Measurements from ENCODE around the gene LRRC8E.

- no peak for TF ChIP-seq CTCF (IDR thresholded peaks at IDR 0.05 in 2 of 3, conservative IDR thresholded peaks at IDR 0.05 in 1 of 3; ENCODE audit: borderline replicate concordance in 1 of 3, insufficient read depth in 1 of 3, low read depth in 2 of 3, low read length in 2 of 3)
- no peak for TF ChIP-seq CEBPB (IDR thresholded peaks at IDR 0.05; ENCODE audit: low read depth)
- TF ChIP-seq EZH2 (IDR thresholded peaks at IDR 0.05) = no peak
- TF ChIP-seq REST (IDR thresholded peaks at IDR 0.05; ENCODE audit: low read depth) = no peak
- TF ChIP-seq MAX (IDR thresholded peaks at IDR 0.05) = no peak
- no peak for TF ChIP-seq TCF7L2 (IDR thresholded peaks at IDR 0.05; ENCODE audit: borderline replicate concordance, extremely low read depth, insufficient read depth, insufficient read length)
- no peak for TF ChIP-seq YY1 (IDR thresholded peaks at IDR 0.05; ENCODE audit: extremely low read depth, insufficient replicate concordance, low read depth, low read length)
- TF ChIP-seq ZBTB33 (IDR thresholded peaks at IDR 0.05; ENCODE audit: extremely low read depth, insufficient replicate concordance, low read length) = no peak
Observed at GRCh38 chr19:7895565-7895964, 7.3 kb downstream of the LRRC8E start.

Data from HCT116 (cell line).